PFSK-1 (cell line): ENCODE measurements around the gene BTBD9.

Experiments
- POLR2AphosphoS5 ChIP-seq: IDR thresholded peaks from 2 replicates; pipeline ENCODE4 v1.6.1; 2012; ENCODE audit warnings: low read depth, mild to moderate bottlenecking, control low read depth, low read length, moderate library complexity
- TAF1 ChIP-seq: IDR thresholded peaks from 2 replicates; pipeline ENCODE4 v1.6.1; 2012; ENCODE audit warnings: low read length, control low read depth, borderline replicate concordance; ENCODE audit not compliant: insufficient read depth
- TF ChIP-seq, protein P1 (sequence below), 2 experiments: IDR thresholded peaks; 2 replicates each; pipeline versions ENCODE4 v1.6.1 to v1.8.0; 2011 to 2012; ENCODE audit warnings: low read depth in 2 of 2, low read length in 2 of 2, control low read depth in 1 of 2, inconsistent platforms in 1 of 2, mild to moderate bottlenecking in 1 of 2, moderate library complexity in 1 of 2; ENCODE audit not compliant: insufficient read depth in 1 of 2

DNA sequence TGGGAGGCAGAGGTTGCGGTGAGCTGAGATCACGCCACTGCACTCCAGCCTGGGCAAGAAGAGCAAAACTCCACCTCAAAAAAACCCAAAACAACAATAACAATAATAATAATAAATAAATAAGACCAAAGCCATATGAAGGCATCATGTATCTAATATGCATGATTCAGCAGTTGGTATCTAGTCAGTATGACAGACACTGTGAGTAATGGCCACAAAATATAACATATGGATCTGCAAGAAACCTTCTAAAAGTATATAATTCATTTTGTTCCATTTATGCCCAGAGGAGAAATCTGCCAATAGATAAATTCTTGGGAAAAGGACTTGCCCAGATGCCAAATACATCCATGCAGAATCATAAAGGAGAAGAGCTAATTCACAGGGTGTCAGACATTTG is 252.3 kb downstream of the BTBD9 start:
- no peak for TF ChIP-seq POLR2AphosphoS5
- TF ChIP-seq, protein P1, sequence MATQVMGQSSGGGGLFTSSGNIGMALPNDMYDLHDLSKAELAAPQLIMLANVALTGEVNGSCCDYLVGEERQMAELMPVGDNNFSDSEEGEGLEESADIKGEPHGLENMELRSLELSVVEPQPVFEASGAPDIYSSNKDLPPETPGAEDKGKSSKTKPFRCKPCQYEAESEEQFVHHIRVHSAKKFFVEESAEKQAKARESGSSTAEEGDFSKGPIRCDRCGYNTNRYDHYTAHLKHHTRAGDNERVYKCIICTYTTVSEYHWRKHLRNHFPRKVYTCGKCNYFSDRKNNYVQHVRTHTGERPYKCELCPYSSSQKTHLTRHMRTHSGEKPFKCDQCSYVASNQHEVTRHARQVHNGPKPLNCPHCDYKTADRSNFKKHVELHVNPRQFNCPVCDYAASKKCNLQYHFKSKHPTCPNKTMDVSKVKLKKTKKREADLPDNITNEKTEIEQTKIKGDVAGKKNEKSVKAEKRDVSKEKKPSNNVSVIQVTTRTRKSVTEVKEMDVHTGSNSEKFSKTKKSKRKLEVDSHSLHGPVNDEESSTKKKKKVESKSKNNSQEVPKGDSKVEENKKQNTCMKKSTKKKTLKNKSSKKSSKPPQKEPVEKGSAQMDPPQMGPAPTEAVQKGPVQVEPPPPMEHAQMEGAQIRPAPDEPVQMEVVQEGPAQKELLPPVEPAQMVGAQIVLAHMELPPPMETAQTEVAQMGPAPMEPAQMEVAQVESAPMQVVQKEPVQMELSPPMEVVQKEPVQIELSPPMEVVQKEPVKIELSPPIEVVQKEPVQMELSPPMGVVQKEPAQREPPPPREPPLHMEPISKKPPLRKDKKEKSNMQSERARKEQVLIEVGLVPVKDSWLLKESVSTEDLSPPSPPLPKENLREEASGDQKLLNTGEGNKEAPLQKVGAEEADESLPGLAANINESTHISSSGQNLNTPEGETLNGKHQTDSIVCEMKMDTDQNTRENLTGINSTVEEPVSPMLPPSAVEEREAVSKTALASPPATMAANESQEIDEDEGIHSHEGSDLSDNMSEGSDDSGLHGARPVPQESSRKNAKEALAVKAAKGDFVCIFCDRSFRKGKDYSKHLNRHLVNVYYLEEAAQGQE (IDR thresholded peaks at IDR 0.05; ENCODE audit: insufficient read depth in 1 of 2, low read depth in 2 of 2, low read length in 2 of 2) = no peak
- TF ChIP-seq TAF1 = no peak
